SK-N-SH (cell line): Measurements from ENCODE around the gene P2RX5. TPM values are rescaled to one million over a fixed set of nuclear protein-coding genes. Genes with fewer than 3 reads are reported as not detected.

Experiments used
- CTCF ChIA-PET: fragments of 300-600, 350-600 bp; formaldehyde crosslinking; extraction: SDS; loops from one replicate; lab custom pipeline; 2021; lab: Yijun Ruan, JAX
- POLR2A ChIA-PET: fragments of 350-600 bp; sonication (Branson Sonifier 250); formaldehyde crosslinking; extraction: SDS; loops from one replicate; lab custom pipeline; 2020; ENCODE audit warnings: antibody characterized with exemption, inconsistent platforms; lab: Yijun Ruan, JAX
- DNase-seq: peaks from one replicate; pipeline ENCODE4 v3.0.0; 2012
- H2AFZ ChIP-seq: fragments of 200-600 bp; sonication (generic); 2 replicates; pipeline ENCODE4 v1.8.1; 2016; ENCODE audit warnings: antibody characterized with exemption, mild to moderate bottlenecking, low read depth
- H3F3A ChIP-seq: fragments of 200-600 bp; sonication (generic); replicated peaks from 2 replicates; pipeline ENCODE3; 2016; ENCODE audit warnings: antibody characterized with exemption, mild to moderate bottlenecking; ENCODE audit not compliant: insufficient read depth
- H3K27ac ChIP-seq, 2 experiments: fragments of 200-500 bp in 1 of 2; fragments of 200-600 bp in 1 of 2; sonication (Bioruptor generic) in 1 of 2; sonication (generic), shearing (Covaris generic) in 1 of 2; 2 replicates each; pipeline versions ENCODE4 v1.5.1 to v1.6.1; 2014 to 2016; ENCODE audit warnings: low read depth in 2 of 2, inconsistent platforms in 1 of 2, low read length in 1 of 2, mild to moderate bottlenecking in 1 of 2, mixed read lengths in 1 of 2
- H3K27me3 ChIP-seq: fragments of 200-600 bp; sonication (generic), shearing (Covaris generic); 2 replicates; pipeline ENCODE4 v1.6.1; 2016; ENCODE audit warnings: mixed run types; ENCODE audit not compliant: insufficient read depth
- H3K36me3 ChIP-seq, 2 experiments: fragments of 200-500 bp in 1 of 2; fragments of 200-600 bp in 1 of 2; sonication (Bioruptor generic) in 1 of 2; sonication (generic) in 1 of 2; replicated peaks in 1 of 2; 2 replicates each; pipeline versions ENCODE3 to v1.5.1; 2014 to 2016; ENCODE audit warnings: low read length in 1 of 2, mild to moderate bottlenecking in 1 of 2; ENCODE audit not compliant: insufficient read depth in 2 of 2, control insufficient read depth in 1 of 2
- H3K4me1 ChIP-seq, 2 experiments: fragments of 200-500 bp in 1 of 2; fragments of 200-600 bp in 1 of 2; sonication (Bioruptor generic) in 1 of 2; sonication (generic), shearing (Covaris generic) in 1 of 2; 2 replicates each; pipeline versions ENCODE4 v1.5.1 to v1.6.1; 2014 to 2016; ENCODE audit warnings: low read depth in 1 of 2, low read length in 1 of 2, mixed run types in 1 of 2; ENCODE audit not compliant: insufficient read depth in 2 of 2, control insufficient read depth in 1 of 2
- H3K4me2 ChIP-seq: fragments of 200-600 bp; sonication (generic), shearing (Covaris generic); 2 replicates; pipeline ENCODE4 v1.6.1; 2017; ENCODE audit warnings: mixed run types
- H3K4me3 ChIP-seq, 2 experiments: fragments of 200-500 bp in 1 of 2; fragments of 200-600 bp in 1 of 2; sonication (Bioruptor generic) in 1 of 2; sonication (generic), shearing (Covaris generic) in 1 of 2; 2 replicates each; pipeline versions ENCODE4 v1.5.1 to v1.8.1; 2014 to 2016; ENCODE audit warnings: low read depth in 2 of 2, inconsistent platforms in 1 of 2, low read length in 1 of 2, mild to moderate bottlenecking in 1 of 2, mixed read lengths in 1 of 2, moderate library complexity in 1 of 2
- H3K79me2 ChIP-seq: fragments of 200-600 bp; sonication (generic); 2 replicates; pipeline ENCODE4 v1.8.1; 2017; ENCODE audit warnings: mild to moderate bottlenecking; ENCODE audit not compliant: insufficient read depth
- H3K9ac ChIP-seq: fragments of 200-600 bp; sonication (generic); 2 replicates; pipeline ENCODE4 v1.6.1; 2017; ENCODE audit warnings: mixed run types
- H3K9me2 ChIP-seq: fragments of 200-600 bp; sonication (generic); 2 replicates; pipeline ENCODE4 v1.6.1; 2017; ENCODE audit warnings: mixed run types
- H3K9me3 ChIP-seq: fragments of 200-600 bp; sonication (generic); 2 replicates; pipeline ENCODE4 v1.6.1; 2017; ENCODE audit warnings: mixed run types, mild to moderate bottlenecking, moderate library complexity
- H4K20me1 ChIP-seq: fragments of 200-600 bp; sonication (generic); 2 replicates; pipeline ENCODE4 v1.6.1; 2017; ENCODE audit warnings: mild to moderate bottlenecking, mixed run types; ENCODE audit not compliant: insufficient read depth
- ELF1 ChIP-seq: IDR thresholded peaks from 2 replicates; pipeline ENCODE4 v1.4.0; 2012
- FOSL2 ChIP-seq: IDR thresholded peaks from 2 replicates; pipeline ENCODE4 v1.4.0; 2012; ENCODE audit warnings: low read depth, mild to moderate bottlenecking, moderate library complexity, borderline replicate concordance
- FOXJ3 ChIP-seq: sonication (generic); formaldehyde crosslinking; IDR thresholded peaks from 2 replicates; pipeline ENCODE4 v1.5.1; 2020; ENCODE audit warnings: mild to moderate bottlenecking, missing genetic modification reagents
- FOXM1 ChIP-seq: IDR thresholded peaks from 2 replicates; pipeline ENCODE4 v1.4.0; 2012; ENCODE audit warnings: low read depth, mild to moderate bottlenecking
- GABPA ChIP-seq: IDR thresholded peaks from 2 replicates; pipeline ENCODE4 v1.4.0; 2012; ENCODE audit warnings: low read depth, mild to moderate bottlenecking
- JUND ChIP-seq: IDR thresholded peaks from 2 replicates; pipeline ENCODE4 v1.4.0; 2012
- MEF2A ChIP-seq: IDR thresholded peaks from 2 replicates; pipeline ENCODE4 v1.4.0; 2012; ENCODE audit warnings: low read depth, borderline replicate concordance
- MXI1 ChIP-seq: IDR thresholded peaks from 2 replicates; pipeline ENCODE4 v1.6.1; 2012; ENCODE audit warnings: mild to moderate bottlenecking, low read depth, low read length, improper control_type of control experiment
- NFIC ChIP-seq: IDR thresholded peaks from 2 replicates; pipeline ENCODE4 v1.4.0; 2012; ENCODE audit warnings: borderline replicate concordance
- RCOR1 ChIP-seq: fragments of 150-350 bp; IDR thresholded peaks from 2 replicates; pipeline ENCODE4 v1.6.1; 2017; ENCODE audit warnings: antibody characterized with exemption, low read length
- RFX5 ChIP-seq: IDR thresholded peaks from 2 replicates; pipeline ENCODE4 v1.6.1; 2012; ENCODE audit warnings: mild to moderate bottlenecking, improper control_type of control experiment, low read length
- RXRA ChIP-seq: IDR thresholded peaks from 2 replicates; pipeline ENCODE4 v1.4.0; 2012; ENCODE audit warnings: low read depth, mild to moderate bottlenecking, borderline replicate concordance
- SMC3 ChIP-seq: IDR thresholded peaks from 2 replicates; pipeline ENCODE4 v1.6.1; 2012; ENCODE audit warnings: low read depth, low read length, improper control_type of control experiment
- TCF12 ChIP-seq: IDR thresholded peaks from 2 replicates; pipeline ENCODE4 v1.4.0; 2012
- TEAD4 ChIP-seq: IDR thresholded peaks from 2 replicates; pipeline ENCODE4 v1.4.0; 2012; ENCODE audit warnings: mild to moderate bottlenecking, borderline replicate concordance; ENCODE audit not compliant: insufficient read depth
- YY1 ChIP-seq: IDR thresholded peaks from 2 replicates; pipeline ENCODE4 v1.4.0; 2012; ENCODE audit warnings: low read depth, mild to moderate bottlenecking
- WGBS: methylation state at CpG from one replicate; pipeline ENCODE4 v1.1.6; 2017; ENCODE audit warnings: low lambda C conversion rate; 5-methylcytosine and 5-hydroxymethylcytosine counted together
- polyA plus RNA-seq, 3 experiments: library from polyadenylated mRNA; depleted of rRNA; stranded (reverse); fragments of >200 nt; gene quantifications; 2 replicates each; pipeline ENCODE4 v1.2.3, GENCODE V29; 2012
- TF ChIP-seq, protein P1 (sequence below): IDR thresholded peaks from 2 replicates; pipeline ENCODE4 v1.6.1; 2012; ENCODE audit warnings: mild to moderate bottlenecking, low read depth, low read length, moderate library complexity
- TF ChIP-seq, protein P2 (sequence below): fragments of 200-600 bp; sonication (generic); IDR thresholded peaks from 2 replicates; pipeline ENCODE4 v1.6.1; 2017; ENCODE audit warnings: antibody characterized with exemption, mild to moderate bottlenecking, moderate library complexity
- TF ChIP-seq, protein P3 (sequence below): IDR thresholded peaks from 2 replicates; pipeline ENCODE4; 2012

The P2RX5 gene
- polyA plus RNA-seq, 1 of the 3 experiments (the other 2 are of a cell fraction), result 0.97 TPM

DNA sequence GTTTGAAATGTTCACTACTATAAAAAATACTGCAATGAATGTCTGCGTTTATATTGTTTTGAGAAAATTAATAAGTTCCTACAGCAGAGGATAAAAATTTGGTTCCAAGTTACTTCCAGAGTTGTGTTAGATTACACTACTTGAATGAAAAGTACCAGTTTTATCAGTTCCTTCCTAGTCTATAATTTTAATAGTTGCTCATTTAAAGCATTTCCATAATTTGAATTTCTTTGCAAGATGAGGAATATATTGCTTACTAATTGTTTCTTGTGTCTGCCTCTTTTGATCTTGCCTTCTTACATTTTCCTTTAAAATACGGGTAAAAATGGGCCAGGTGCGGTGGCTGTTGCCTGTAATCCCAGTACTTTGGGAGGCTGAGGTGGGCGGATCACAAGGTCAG, 23.4 kb downstream of the P2RX5 start (continued):
- TF ChIP-seq JUND (no peak), YY1 (no peak)
- TF ChIP-seq, protein P1, sequence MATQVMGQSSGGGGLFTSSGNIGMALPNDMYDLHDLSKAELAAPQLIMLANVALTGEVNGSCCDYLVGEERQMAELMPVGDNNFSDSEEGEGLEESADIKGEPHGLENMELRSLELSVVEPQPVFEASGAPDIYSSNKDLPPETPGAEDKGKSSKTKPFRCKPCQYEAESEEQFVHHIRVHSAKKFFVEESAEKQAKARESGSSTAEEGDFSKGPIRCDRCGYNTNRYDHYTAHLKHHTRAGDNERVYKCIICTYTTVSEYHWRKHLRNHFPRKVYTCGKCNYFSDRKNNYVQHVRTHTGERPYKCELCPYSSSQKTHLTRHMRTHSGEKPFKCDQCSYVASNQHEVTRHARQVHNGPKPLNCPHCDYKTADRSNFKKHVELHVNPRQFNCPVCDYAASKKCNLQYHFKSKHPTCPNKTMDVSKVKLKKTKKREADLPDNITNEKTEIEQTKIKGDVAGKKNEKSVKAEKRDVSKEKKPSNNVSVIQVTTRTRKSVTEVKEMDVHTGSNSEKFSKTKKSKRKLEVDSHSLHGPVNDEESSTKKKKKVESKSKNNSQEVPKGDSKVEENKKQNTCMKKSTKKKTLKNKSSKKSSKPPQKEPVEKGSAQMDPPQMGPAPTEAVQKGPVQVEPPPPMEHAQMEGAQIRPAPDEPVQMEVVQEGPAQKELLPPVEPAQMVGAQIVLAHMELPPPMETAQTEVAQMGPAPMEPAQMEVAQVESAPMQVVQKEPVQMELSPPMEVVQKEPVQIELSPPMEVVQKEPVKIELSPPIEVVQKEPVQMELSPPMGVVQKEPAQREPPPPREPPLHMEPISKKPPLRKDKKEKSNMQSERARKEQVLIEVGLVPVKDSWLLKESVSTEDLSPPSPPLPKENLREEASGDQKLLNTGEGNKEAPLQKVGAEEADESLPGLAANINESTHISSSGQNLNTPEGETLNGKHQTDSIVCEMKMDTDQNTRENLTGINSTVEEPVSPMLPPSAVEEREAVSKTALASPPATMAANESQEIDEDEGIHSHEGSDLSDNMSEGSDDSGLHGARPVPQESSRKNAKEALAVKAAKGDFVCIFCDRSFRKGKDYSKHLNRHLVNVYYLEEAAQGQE, result no peak

DNA sequence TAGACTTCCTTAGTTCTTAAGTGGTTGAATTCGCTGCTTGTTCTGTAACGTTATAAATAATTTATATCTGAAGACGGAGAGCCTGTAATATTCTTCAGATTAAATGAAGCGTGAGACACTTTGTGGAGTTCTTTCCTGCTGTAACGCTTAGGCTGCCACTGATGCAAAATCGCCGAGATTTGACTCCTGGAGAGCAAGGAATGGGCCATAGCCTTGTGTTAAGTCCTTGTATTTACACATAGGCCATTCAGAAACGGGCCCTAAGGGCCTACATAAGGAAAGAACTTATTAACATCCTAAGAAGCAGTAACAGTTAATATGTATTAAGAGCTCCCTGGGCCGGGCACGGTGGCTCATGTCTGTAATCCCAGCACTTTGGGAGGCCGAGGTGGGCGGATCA, 26.4 kb downstream of the P2RX5 start:
- Histone ChIP-seq H3F3A (peaks cover 9% of the 10 kb centered on the region), H3K27me3 (no peaks in the 10 kb centered on the region), H3K79me2 (peaks cover 59% of the 10 kb centered on the region), H3K36me3 (peaks cover 8 to 17% of the 10 kb centered on the region in 2 experiments), H3K9me3 (no peaks in the 10 kb centered on the region), H3K9me2 (no peaks in the 10 kb centered on the region), H3K4me2 (peak overlapping the region; percentile 74), H3K9ac (peak overlapping the region; percentile 100), H3K4me3 (peak overlapping the region; percentile 91 to 96), H2AFZ (no peak overlapping the region), H3K27ac (peak overlapping the region in 1 of 2 experiments; percentile 98; a peak in 1 of 4 replicates), H3K4me1 (peaks cover 0 to 20% of the 10 kb centered on the region in 2 experiments; a peak in 1 of 4 replicates), H4K20me1 (peaks cover 29% of the 10 kb centered on the region)
- ChIA-PET POLR2A (no interaction called here), CTCF (interaction anchor here (3.1 kb wide), 1 partner anchor 14 kb away, joined by 14 read pairs; no protein-coding TSS in a partner anchor)
- WGBS, result 49% methylated on average over 12 of the region's 12 CpGs
- TF ChIP-seq ELF1, result no peak
- no peak for TF ChIP-seq SMC3
- TF ChIP-seq, protein P2, sequence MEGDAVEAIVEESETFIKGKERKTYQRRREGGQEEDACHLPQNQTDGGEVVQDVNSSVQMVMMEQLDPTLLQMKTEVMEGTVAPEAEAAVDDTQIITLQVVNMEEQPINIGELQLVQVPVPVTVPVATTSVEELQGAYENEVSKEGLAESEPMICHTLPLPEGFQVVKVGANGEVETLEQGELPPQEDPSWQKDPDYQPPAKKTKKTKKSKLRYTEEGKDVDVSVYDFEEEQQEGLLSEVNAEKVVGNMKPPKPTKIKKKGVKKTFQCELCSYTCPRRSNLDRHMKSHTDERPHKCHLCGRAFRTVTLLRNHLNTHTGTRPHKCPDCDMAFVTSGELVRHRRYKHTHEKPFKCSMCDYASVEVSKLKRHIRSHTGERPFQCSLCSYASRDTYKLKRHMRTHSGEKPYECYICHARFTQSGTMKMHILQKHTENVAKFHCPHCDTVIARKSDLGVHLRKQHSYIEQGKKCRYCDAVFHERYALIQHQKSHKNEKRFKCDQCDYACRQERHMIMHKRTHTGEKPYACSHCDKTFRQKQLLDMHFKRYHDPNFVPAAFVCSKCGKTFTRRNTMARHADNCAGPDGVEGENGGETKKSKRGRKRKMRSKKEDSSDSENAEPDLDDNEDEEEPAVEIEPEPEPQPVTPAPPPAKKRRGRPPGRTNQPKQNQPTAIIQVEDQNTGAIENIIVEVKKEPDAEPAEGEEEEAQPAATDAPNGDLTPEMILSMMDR, result no peak
- no peak for TF ChIP-seq FOSL2
- no peak for TF ChIP-seq JUND
- no peak for TF ChIP-seq FOXM1
- no peak for TF ChIP-seq TCF12
- no peak for TF ChIP-seq GABPA
- TF ChIP-seq RXRA, result no peak
- no peak for TF ChIP-seq YY1
- TF ChIP-seq NFIC, result no peak
- no peak for TF ChIP-seq RCOR1
- no peak for TF ChIP-seq MEF2A
- TF ChIP-seq TEAD4, result no peak
- no peak for TF ChIP-seq RFX5
- TF ChIP-seq FOXJ3, result no peak
- TF ChIP-seq, protein P3, sequence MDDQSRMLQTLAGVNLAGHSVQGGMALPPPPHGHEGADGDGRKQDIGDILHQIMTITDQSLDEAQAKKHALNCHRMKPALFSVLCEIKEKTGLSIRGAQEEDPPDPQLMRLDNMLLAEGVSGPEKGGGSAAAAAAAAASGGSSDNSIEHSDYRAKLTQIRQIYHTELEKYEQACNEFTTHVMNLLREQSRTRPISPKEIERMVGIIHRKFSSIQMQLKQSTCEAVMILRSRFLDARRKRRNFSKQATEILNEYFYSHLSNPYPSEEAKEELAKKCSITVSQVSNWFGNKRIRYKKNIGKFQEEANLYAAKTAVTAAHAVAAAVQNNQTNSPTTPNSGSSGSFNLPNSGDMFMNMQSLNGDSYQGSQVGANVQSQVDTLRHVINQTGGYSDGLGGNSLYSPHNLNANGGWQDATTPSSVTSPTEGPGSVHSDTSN, result no peak
- no peak for TF ChIP-seq MXI1
- no peak for DNase-seq
